Neural cell (in vitro differentiated cells): ENCODE data around the gene STUM. TPM values are rescaled to one million over a fixed set of nuclear protein-coding genes. Genes with fewer than 3 reads are reported as not detected.

Experiments used
- H2AFZ ChIP-seq: fragments of 200-600, 300-800 bp; sonication (generic), shearing (Covaris generic); 2 replicates; pipeline ENCODE4 v1.6.0; 2014; ENCODE audit warnings: low read depth, mild to moderate bottlenecking, antibody characterized with exemption, low read length, moderate library complexity
- H3F3A ChIP-seq: fragments of 200-600 bp; shearing (Covaris generic); 2 replicates; pipeline ENCODE4 v1.6.1; 2016; ENCODE audit warnings: mild to moderate bottlenecking, moderate library complexity, mixed read lengths, antibody characterized with exemption, low read length; ENCODE audit not compliant: insufficient read depth, poor library complexity, severe bottlenecking
- H3K27ac ChIP-seq: fragments of 200-600, 300-800 bp; sonication (generic), shearing (Covaris generic); 2 replicates; pipeline ENCODE4 v1.5.1; 2014; ENCODE audit warnings: mild to moderate bottlenecking, low read length, moderate library complexity
- H3K27me3 ChIP-seq: fragments of 300-800, 200-600 bp; sonication (generic), shearing (Covaris generic); 2 replicates; pipeline ENCODE4 v1.6.0; 2014; ENCODE audit warnings: mild to moderate bottlenecking, low read depth, low read length, moderate library complexity; ENCODE audit not compliant: insufficient read depth
- H3K36me3 ChIP-seq: fragments of 300-800, 200-600 bp; sonication (generic), shearing (Covaris generic); 2 replicates; pipeline ENCODE4 v1.5.1; 2014; ENCODE audit warnings: mild to moderate bottlenecking, antibody characterized with exemption, low read length, moderate library complexity; ENCODE audit not compliant: insufficient read depth
- H3K4me2 ChIP-seq: fragments of 300-800, 200-600 bp; sonication (generic), shearing (Covaris generic); 2 replicates; pipeline ENCODE4 v1.6.0; 2014; ENCODE audit warnings: mild to moderate bottlenecking, low read length
- H3K4me3 ChIP-seq: fragments of 300-800, 200-600 bp; sonication (generic), shearing (Covaris generic); 2 replicates; pipeline ENCODE4 v1.5.1; 2014; ENCODE audit warnings: mild to moderate bottlenecking, low read length, moderate library complexity
- H3K79me2 ChIP-seq: fragments of 200-600 bp; shearing (Covaris generic); replicated peaks from 2 replicates; pipeline ENCODE4 v1.6.0; 2014; ENCODE audit warnings: mild to moderate bottlenecking, low read length, moderate library complexity; ENCODE audit not compliant: insufficient read depth
- H3K9ac ChIP-seq: fragments of 300-800, 200-600 bp; sonication (generic), shearing (Covaris generic); 2 replicates; pipeline ENCODE4 v1.6.1; 2016; ENCODE audit warnings: mild to moderate bottlenecking, low read length, mixed read lengths
- H3K9me2 ChIP-seq: fragments of 200-600 bp; shearing (Covaris generic); 2 replicates; pipeline ENCODE4 v1.6.1; 2016; ENCODE audit warnings: mild to moderate bottlenecking, low read length, mixed read lengths; ENCODE audit not compliant: insufficient read depth
- H3K9me3 ChIP-seq: fragments of 200-600, 300-800 bp; sonication (generic), shearing (Covaris generic); 2 replicates; pipeline ENCODE4 v1.6.1; 2016; ENCODE audit warnings: mild to moderate bottlenecking, mixed run types, low read length, moderate library complexity, mixed read lengths
- H4K20me1 ChIP-seq: fragments of 200-600 bp; shearing (Covaris generic); 2 replicates; pipeline ENCODE4 v1.6.1; 2016; ENCODE audit warnings: mild to moderate bottlenecking, mixed run types; ENCODE audit not compliant: insufficient read depth
- EP300 ChIP-seq: fragments of 450-650 bp; conservative IDR thresholded peaks from 2 replicates; pipeline ENCODE4 v1.6.1; 2014; ENCODE audit warnings: antibody characterized with exemption, mild to moderate bottlenecking, moderate library complexity; ENCODE audit not compliant: poor library complexity, severe bottlenecking
- EZH2 ChIP-seq: fragments of 200-600, 300-800 bp; shearing (Covaris generic), sonication (generic); IDR thresholded peaks from 2 replicates; pipeline ENCODE4 v1.6.1; 2014; ENCODE audit warnings: antibody characterized with exemption, low read length, borderline replicate concordance, mild to moderate bottlenecking; ENCODE audit not compliant: insufficient read depth, poor library complexity, severe bottlenecking
- MXI1 ChIP-seq: fragments of 450-650 bp; conservative IDR thresholded peaks from 2 replicates; pipeline ENCODE4 v1.6.1; 2014; ENCODE audit warnings: antibody characterized with exemption, mild to moderate bottlenecking; ENCODE audit not compliant: poor library complexity, severe bottlenecking
- POLR2AphosphoS5 ChIP-seq: IDR thresholded peaks from 2 replicates; pipeline ENCODE4 v1.6.1; 2012
- RAD21 ChIP-seq: fragments of 450-650 bp; conservative IDR thresholded peaks from 2 replicates; pipeline ENCODE4 v1.6.1; 2014; ENCODE audit warnings: antibody characterized with exemption, mild to moderate bottlenecking, moderate library complexity
- SMC3 ChIP-seq: fragments of 450-650 bp; conservative IDR thresholded peaks from 2 replicates; pipeline ENCODE4 v1.6.1; 2014; ENCODE audit warnings: antibody characterized with exemption, mild to moderate bottlenecking, moderate library complexity; ENCODE audit not compliant: poor library complexity
- TAF1 ChIP-seq: IDR thresholded peaks from 2 replicates; pipeline ENCODE4 v1.6.1; 2012; ENCODE audit warnings: low read depth
- polyA plus RNA-seq: library from polyadenylated mRNA; depleted of rRNA; stranded (reverse); fragments of >200 nt; gene quantifications from 2 replicates; pipeline ENCODE4 v1.2.3, GENCODE V29; 2014
- TF ChIP-seq, protein P1 (sequence below): fragments of 450-650 bp; IDR thresholded peaks from 2 replicates; pipeline ENCODE4 v1.5.1; 2014; ENCODE audit warnings: antibody characterized with exemption, mild to moderate bottlenecking, moderate library complexity; ENCODE audit not compliant: poor library complexity, severe bottlenecking
- TF ChIP-seq, protein P2 (sequence below): IDR thresholded peaks from 2 replicates; pipeline ENCODE4 v1.6.1; 2012; ENCODE audit warnings: borderline replicate concordance

The STUM gene
- polyA plus RNA-seq, 1 donor from 2014 or later = 0.52 TPM

DNA sequence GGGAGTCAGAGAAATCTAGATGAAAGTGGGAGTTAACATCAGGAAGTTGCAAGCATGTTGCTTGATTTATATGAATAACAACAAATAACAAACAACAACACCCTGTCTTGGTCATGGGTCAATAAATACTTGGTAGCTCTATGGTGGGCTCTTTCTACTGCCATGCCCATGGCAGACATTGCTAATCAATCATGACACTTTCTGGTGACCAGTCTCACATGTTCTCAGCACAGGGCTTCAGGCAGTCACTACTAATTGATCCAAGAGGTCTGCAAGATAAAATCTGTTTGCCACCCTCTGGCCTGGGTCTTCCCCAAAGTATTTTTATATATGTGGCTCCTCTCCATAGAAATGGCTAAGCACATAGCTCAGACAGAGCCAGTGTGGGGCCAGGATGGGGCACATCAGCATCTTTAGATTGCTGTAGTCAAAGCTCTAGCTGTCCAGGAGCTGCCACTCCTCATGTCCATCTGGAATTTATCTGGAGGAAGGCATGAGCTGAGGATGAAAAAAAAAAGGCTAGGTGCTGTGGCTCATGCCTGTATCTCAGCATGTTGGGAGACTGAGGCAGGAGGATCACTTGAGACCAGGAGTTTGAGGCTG is 51.2 kb downstream of the STUM start:
- no peaks in the 10 kb centered on the region for H3K9me2 ChIP-seq
- no peaks in the 10 kb centered on the region for H3K27me3 ChIP-seq
- H3K79me2 ChIP-seq = no peaks in the 10 kb centered on the region
- no peak overlapping the region for H3K4me3 ChIP-seq
- H3K9ac ChIP-seq = no peak overlapping the region
- no peaks in the 10 kb centered on the region for H3F3A ChIP-seq
- TF ChIP-seq TAF1 (no peak), RAD21 (no peak), MXI1 (no peak), POLR2AphosphoS5 (no peak), EZH2 (no peak), SMC3 (no peak)
- TF ChIP-seq, protein P1, sequence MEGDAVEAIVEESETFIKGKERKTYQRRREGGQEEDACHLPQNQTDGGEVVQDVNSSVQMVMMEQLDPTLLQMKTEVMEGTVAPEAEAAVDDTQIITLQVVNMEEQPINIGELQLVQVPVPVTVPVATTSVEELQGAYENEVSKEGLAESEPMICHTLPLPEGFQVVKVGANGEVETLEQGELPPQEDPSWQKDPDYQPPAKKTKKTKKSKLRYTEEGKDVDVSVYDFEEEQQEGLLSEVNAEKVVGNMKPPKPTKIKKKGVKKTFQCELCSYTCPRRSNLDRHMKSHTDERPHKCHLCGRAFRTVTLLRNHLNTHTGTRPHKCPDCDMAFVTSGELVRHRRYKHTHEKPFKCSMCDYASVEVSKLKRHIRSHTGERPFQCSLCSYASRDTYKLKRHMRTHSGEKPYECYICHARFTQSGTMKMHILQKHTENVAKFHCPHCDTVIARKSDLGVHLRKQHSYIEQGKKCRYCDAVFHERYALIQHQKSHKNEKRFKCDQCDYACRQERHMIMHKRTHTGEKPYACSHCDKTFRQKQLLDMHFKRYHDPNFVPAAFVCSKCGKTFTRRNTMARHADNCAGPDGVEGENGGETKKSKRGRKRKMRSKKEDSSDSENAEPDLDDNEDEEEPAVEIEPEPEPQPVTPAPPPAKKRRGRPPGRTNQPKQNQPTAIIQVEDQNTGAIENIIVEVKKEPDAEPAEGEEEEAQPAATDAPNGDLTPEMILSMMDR = no peak
- no peaks in the 10 kb centered on the region for H3K9me3 ChIP-seq
- H3K4me2 ChIP-seq = no peak overlapping the region
- H2AFZ ChIP-seq = no peak overlapping the region
- H4K20me1 ChIP-seq = no peaks in the 10 kb centered on the region
- no peaks in the 10 kb centered on the region for H3K36me3 ChIP-seq
- H3K27ac ChIP-seq = no peak overlapping the region

DNA sequence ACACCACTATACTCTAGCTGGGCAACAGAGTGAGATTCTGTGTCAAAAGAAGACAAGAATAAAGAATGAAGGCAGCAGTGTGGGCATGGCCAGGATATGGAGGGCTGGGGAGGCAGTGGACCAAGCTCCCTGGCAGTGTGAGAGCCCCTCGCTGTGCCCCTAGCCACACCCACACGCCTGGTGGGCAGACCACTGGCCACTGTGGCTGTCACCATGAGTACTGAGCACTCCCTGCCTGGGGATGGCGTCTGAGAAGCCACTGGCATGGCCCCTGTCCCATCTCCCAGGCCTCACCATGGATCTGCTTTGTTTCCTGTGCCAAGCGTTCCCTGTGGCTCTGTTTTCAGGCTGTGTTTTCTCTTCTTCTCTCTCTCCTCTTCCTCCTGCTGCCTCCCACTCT is 51.7 kb downstream of the STUM start:
- Histone ChIP-seq H3F3A (no peaks in the 10 kb centered on the region), H3K27me3 (no peaks in the 10 kb centered on the region), H3K9me2 (no peaks in the 10 kb centered on the region), H3K27ac (no peak overlapping the region), H3K36me3 (no peaks in the 10 kb centered on the region), H3K9me3 (no peaks in the 10 kb centered on the region), H3K4me2 (no peak overlapping the region), H3K79me2 (no peaks in the 10 kb centered on the region), H2AFZ (no peak overlapping the region), H3K9ac (no peak overlapping the region), H4K20me1 (no peaks in the 10 kb centered on the region), H3K4me3 (no peak overlapping the region)
- TF ChIP-seq EZH2 = no peak
- TF ChIP-seq MXI1 = no peak
- TF ChIP-seq, protein P1 = no peak
- TF ChIP-seq POLR2AphosphoS5 = no peak
- no peak for TF ChIP-seq TAF1
- no peak for TF ChIP-seq RAD21
- TF ChIP-seq SMC3 = no peak
- TF ChIP-seq, protein P2, sequence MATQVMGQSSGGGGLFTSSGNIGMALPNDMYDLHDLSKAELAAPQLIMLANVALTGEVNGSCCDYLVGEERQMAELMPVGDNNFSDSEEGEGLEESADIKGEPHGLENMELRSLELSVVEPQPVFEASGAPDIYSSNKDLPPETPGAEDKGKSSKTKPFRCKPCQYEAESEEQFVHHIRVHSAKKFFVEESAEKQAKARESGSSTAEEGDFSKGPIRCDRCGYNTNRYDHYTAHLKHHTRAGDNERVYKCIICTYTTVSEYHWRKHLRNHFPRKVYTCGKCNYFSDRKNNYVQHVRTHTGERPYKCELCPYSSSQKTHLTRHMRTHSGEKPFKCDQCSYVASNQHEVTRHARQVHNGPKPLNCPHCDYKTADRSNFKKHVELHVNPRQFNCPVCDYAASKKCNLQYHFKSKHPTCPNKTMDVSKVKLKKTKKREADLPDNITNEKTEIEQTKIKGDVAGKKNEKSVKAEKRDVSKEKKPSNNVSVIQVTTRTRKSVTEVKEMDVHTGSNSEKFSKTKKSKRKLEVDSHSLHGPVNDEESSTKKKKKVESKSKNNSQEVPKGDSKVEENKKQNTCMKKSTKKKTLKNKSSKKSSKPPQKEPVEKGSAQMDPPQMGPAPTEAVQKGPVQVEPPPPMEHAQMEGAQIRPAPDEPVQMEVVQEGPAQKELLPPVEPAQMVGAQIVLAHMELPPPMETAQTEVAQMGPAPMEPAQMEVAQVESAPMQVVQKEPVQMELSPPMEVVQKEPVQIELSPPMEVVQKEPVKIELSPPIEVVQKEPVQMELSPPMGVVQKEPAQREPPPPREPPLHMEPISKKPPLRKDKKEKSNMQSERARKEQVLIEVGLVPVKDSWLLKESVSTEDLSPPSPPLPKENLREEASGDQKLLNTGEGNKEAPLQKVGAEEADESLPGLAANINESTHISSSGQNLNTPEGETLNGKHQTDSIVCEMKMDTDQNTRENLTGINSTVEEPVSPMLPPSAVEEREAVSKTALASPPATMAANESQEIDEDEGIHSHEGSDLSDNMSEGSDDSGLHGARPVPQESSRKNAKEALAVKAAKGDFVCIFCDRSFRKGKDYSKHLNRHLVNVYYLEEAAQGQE = no peak
- TF ChIP-seq EP300 = no peak
